ENCODE results near the gene CREB5. TPM values are rescaled to one million over a fixed set of nuclear protein-coding genes. Genes with fewer than 3 reads are reported as not detected.

The CREB5 gene
- total and polyA plus RNA-seq, 9 donors = 0.71 to 15.0 (median 2.7) TPM

DNA sequence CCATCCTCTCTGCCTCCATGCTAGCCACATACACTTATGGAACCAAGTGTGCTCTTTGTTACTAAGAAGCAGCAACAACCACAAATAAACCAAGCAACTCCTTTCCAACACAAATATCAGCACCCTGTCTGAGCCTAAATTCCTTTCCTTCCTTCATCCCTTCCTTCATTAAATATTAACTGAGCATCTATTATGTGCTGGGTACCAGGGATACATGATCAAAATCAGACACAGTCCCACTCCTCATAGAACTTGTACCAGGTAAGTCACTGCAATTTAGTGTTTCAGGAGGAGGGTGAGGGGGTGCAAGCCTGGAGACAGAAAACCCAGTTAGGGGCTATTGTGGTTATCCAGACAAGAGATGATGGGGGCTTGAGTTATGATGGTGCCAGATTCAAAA lies 10.8 kb downstream of the CREB5 start:
- TF ChIP-seq CTCF (IDR thresholded peaks at IDR 0.05) (no peak), EP300 (IDR thresholded peaks at IDR 0.05) (no peak), POLR2A (IDR thresholded peaks at IDR 0.05) (no peak)
- DNase-seq = no peak
- intact Hi-C loops (cut with DNase I) = no loop called here
- Histone ChIP-seq H3K9me3 (no peaks in the 10 kb centered on the region), H3K27me3 (no peaks in the 10 kb centered on the region), H3K36me3 (no peaks in the 10 kb centered on the region), H3K4me3 (no peak overlapping the region), H3K27ac (no peak overlapping the region), H3K4me1 (ENCODE audit: insufficient read depth) (peaks cover 3% of the 10 kb centered on the region)

DNA sequence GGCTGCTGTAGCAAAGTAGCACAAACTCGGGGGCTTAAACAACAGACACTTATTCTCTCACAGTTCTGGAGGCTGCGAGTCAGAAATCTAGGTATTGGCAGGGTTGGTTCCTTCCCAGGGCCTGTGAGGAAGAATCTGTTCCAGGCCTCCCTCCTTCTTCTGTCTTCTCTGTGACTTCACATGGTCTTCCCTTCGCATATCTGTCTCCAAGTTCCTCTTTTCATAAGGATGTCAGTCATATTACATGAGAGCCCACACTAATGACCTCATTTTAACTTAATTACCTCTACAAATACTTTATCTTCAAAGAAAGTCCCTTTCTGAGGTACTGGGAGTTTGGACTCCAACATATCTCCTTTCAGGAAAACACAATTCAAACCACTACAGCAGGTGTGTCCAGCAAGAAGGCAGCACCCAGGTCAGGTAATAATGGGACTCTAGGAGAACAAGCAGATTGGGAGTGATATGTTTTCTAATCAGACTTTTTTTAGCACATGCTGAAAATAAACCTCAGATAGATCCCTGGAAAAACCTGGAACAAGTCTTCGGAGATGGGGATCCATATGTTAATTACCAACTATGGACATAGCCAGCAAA lies 11.7 kb downstream of the CREB5 start:
- no peak for DNase-seq
- intact Hi-C loops (cut with DNase I) = no loop called here
- 93 to 94% (median 94%) methylated on average over 4 of the region's 4 CpGs for WGBS, 3 donors
- H3K27ac ChIP-seq = no peak overlapping the region
- peaks cover 1% of the 10 kb centered on the region for H3K4me1 ChIP-seq (ENCODE audit: insufficient read depth)
- H3K36me3 ChIP-seq = no peaks in the 10 kb centered on the region
- no peak overlapping the region for H3K4me3 ChIP-seq
- no peaks in the 10 kb centered on the region for H3K9me3 ChIP-seq
- TF ChIP-seq POLR2A (IDR thresholded peaks at IDR 0.05) = no peak
- TF ChIP-seq CTCF (IDR thresholded peaks at IDR 0.05) = no peak
- no peak for TF ChIP-seq EP300 (IDR thresholded peaks at IDR 0.05)
- H3K27me3 ChIP-seq = no peaks in the 10 kb centered on the region

GRCh38 chr7:28425496-28425895 lies 13.2 kb downstream of the CREB5 start:
- DNase-seq = no peak
- TF ChIP-seq EP300 (IDR thresholded peaks at IDR 0.05) (no peak), CTCF (IDR thresholded peaks at IDR 0.05) (no peak), POLR2A (IDR thresholded peaks at IDR 0.05) (no peak)
- Histone ChIP-seq H3K36me3 (no peaks in the 10 kb centered on the region), H3K4me1 (ENCODE audit: insufficient read depth) (no peaks in the 10 kb centered on the region), H3K27ac (no peak overlapping the region), H3K9me3 (no peaks in the 10 kb centered on the region), H3K27me3 (no peaks in the 10 kb centered on the region), H3K4me3 (no peak overlapping the region)
- intact Hi-C loops (cut with DNase I) = no loop called here
- WGBS, 3 donors = 94 to 97% (median 97%) methylated on average over 1 of the region's 1 CpG

- Histone ChIP-seq H3K36me3 (no peaks in the 10 kb centered on the region), H3K27me3 (no peaks in the 10 kb centered on the region), H3K4me3 (no peak overlapping the region), H3K9me3 (no peaks in the 10 kb centered on the region), H3K27ac (no peak overlapping the region), H3K4me1 (ENCODE audit: insufficient read depth) (no peaks in the 10 kb centered on the region)
- 32 to 48% (median 40%) methylated on average over 4 of the region's 4 CpGs for WGBS, 3 donors
- DNase-seq = no peak
- no peak for TF ChIP-seq EP300 (IDR thresholded peaks at IDR 0.05)
- no peak for TF ChIP-seq CTCF (IDR thresholded peaks at IDR 0.05)
- intact Hi-C loops (cut with DNase I) = no loop called here
Measured at GRCh38 chr7:28427236-28427635, 14.9 kb downstream of the CREB5 start.

All from ovary (tissue), 9 donors.